ENCODE results near the gene MPC2.
A peak's percentile ranks its signal among the peaks of the same experiment; 100 is the strongest.

The MPC2 gene

DNA sequence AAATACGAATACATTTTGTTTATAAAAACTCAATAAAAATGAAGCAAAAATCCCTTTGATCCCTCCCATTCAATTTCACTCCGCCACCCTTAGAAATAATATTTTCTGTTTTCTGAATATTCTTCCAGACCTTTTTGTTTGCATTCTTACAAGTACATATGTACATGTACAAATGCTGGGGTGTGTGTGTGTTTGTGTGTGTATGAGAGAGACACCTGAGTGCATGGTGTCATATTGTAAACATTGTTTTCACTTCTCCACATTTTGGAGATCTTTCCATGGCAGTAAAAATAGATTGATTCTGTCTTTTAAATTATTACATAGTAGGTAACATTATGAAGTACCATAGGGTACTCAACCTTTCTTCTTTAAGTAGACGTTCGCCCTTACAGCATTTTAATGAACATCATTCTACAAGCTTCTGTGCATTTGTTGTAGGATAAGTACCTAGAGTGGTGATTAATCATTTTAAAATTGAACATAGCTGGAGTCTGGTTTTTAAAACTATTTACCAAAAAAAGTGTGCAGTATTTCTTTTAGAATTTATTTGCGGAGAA lies 1.3 kb upstream of the MPC2 start:
- DNase-seq: no peak
- no peaks in the 10 kb centered on the region for H3K9me3 ChIP-seq (ENCODE audit: severe bottlenecking)
- no peak overlapping the region for H3K27ac ChIP-seq
- no peaks in the 10 kb centered on the region for H3K36me3 ChIP-seq
- TF ChIP-seq, protein P1, sequence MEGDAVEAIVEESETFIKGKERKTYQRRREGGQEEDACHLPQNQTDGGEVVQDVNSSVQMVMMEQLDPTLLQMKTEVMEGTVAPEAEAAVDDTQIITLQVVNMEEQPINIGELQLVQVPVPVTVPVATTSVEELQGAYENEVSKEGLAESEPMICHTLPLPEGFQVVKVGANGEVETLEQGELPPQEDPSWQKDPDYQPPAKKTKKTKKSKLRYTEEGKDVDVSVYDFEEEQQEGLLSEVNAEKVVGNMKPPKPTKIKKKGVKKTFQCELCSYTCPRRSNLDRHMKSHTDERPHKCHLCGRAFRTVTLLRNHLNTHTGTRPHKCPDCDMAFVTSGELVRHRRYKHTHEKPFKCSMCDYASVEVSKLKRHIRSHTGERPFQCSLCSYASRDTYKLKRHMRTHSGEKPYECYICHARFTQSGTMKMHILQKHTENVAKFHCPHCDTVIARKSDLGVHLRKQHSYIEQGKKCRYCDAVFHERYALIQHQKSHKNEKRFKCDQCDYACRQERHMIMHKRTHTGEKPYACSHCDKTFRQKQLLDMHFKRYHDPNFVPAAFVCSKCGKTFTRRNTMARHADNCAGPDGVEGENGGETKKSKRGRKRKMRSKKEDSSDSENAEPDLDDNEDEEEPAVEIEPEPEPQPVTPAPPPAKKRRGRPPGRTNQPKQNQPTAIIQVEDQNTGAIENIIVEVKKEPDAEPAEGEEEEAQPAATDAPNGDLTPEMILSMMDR (IDR thresholded peaks at IDR 0.05; ENCODE audit: low read depth, low read length): no peak
- no peak overlapping the region for H3K4me3 ChIP-seq (ENCODE audit: low read depth, low read length)
- H3K27me3 ChIP-seq (ENCODE audit: insufficient read depth, low read depth, severe bottlenecking): no peaks in the 10 kb centered on the region

DNA sequence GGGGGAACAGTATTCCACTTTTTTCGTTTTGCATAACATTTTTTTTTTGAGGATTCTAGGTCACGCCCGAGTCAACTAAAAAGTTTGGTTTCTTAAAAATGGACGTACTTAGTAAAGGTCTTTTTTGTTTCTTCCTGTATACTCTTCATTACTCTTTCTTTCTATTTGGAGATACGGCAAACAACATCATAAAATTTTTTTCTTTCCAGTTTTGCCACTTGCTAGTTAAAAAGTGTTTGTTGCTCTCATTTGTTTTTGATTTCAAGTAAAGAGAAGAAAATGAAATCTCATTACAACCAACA lies 788 bp upstream of the MPC2 start:
- no peak overlapping the region; the same call in 1 of the 2 replicates for H3K27ac ChIP-seq
- no peaks in the 10 kb centered on the region for H3K27me3 ChIP-seq (ENCODE audit: insufficient read depth, low read depth, severe bottlenecking)
- H3K9me3 ChIP-seq (ENCODE audit: severe bottlenecking): no peaks in the 10 kb centered on the region
- TF ChIP-seq, protein P1 (IDR thresholded peaks at IDR 0.05; ENCODE audit: low read depth, low read length): no peak
- DNase-seq: no peak
- no peaks in the 10 kb centered on the region for H3K36me3 ChIP-seq
- H3K4me3 ChIP-seq (ENCODE audit: low read depth, low read length): peak overlapping the region; percentile 54

DNA sequence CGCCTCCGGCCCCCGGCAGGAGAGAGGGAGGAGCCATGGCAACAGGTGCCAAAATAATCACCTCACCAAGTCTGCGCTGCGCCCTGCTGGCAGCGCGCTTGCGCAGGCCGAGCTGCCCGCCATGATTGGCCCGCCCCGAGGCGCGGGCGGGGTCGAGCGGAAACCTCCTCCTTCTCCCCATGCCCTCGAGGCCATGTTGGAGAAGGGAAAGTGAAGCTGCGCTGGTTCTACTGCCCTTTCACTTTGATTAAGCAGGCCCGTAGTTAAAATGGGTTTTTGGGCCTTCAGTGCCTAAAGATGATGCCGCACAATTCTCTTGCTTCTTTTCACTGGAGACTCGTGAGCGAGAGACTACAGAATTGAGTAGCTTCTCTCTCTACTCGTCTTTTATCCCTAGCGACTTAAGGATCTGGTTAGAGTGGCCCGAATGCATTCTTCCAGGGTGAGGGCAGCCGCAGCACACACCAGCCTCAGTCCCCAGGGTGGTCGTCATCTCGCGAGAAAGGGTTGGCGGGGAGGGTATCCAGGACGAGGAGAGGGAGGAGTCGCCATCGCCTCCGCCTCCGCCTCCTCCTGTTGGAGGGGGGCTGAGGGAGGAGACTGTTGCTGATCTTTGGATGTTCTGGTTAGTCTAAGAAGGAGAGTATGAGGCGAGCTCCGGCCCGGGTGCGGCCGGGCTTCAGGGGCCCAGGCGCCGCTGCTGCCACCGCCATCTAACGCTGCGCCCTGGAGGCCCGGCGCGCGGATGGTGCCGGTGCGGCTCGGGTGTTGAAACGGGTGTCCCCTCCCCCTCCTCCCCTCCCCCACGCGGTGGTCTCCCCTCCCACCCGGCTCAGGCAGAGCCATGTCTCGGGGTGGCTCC lies 573 bp downstream of the MPC2 start, which contains the start of gene DCAF6:
TSS of gene DCAF6 (plus strand) at position 616 of the 862 bp plus-strand sequence. CDS start at position 845, 229 bp downstream.
- Histone ChIP-seq H3K27ac (peak within 1 kb of the TSS; percentile 97), H3K27me3 (ENCODE audit: insufficient read depth, low read depth, severe bottlenecking) (no peaks in the 10 kb centered on the region), H3K4me3 (ENCODE audit: low read depth, low read length) (peak within 1 kb of the TSS; percentile 54), H3K36me3 (no peaks in the 10 kb centered on the region), H3K9me3 (ENCODE audit: severe bottlenecking) (no peaks in the 10 kb centered on the region)
- DNase-seq: peak; percentile 89
- TF ChIP-seq, protein P1 (IDR thresholded peaks at IDR 0.05; ENCODE audit: low read depth, low read length): no peak

DNA sequence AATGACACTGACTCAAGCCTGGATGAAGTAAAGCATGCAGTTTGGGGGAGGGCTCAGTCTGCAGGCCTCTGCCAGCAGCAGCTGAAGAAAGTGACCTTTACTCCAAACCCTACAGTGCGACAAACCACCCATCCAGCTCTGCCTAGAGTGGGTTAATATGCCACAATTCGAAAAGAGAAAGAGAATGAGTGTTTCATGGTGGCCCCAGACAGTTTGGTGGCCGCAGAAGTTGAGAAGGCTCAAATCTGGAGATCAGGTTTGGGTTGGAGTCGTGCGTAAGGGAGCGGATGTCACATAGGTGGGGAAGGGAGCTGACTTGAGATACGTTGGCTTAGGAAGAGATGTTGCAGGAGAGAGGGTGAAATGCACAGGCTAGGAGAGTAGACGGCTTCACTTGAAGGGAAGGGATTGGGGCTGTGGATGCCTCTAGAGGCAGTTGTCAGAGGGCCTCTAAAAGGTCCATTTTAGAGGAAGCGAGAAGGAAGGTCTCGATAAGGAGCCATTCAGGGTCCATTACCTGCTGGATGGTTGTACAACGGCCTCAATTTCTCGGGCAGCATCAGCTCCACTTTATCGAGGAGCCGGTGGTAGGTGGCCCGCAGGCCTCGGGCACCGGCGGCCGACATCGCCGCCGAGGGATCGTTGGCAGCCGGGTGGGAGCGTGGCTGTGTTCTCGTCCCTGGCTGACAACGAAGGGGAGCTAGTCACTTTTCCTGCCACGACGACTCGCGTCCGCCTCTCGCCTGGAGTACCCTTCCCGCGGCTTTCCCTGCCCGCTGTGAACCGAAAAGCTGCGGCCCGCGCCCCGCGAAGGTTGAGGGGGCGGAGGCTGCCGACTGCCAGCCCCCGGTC lies 1.4 kb downstream of the MPC2 start:
- TF ChIP-seq, protein P1 (IDR thresholded peaks at IDR 0.05; ENCODE audit: low read depth, low read length): no peak
- Histone ChIP-seq H3K27ac (peak overlapping the region; percentile 97), H3K36me3 (no peaks in the 10 kb centered on the region), H3K9me3 (ENCODE audit: severe bottlenecking) (no peaks in the 10 kb centered on the region), H3K4me3 (ENCODE audit: low read depth, low read length) (peak overlapping the region; percentile 54), H3K27me3 (ENCODE audit: insufficient read depth, low read depth, severe bottlenecking) (no peaks in the 10 kb centered on the region)
- peak; percentile 8 for DNase-seq

DNA sequence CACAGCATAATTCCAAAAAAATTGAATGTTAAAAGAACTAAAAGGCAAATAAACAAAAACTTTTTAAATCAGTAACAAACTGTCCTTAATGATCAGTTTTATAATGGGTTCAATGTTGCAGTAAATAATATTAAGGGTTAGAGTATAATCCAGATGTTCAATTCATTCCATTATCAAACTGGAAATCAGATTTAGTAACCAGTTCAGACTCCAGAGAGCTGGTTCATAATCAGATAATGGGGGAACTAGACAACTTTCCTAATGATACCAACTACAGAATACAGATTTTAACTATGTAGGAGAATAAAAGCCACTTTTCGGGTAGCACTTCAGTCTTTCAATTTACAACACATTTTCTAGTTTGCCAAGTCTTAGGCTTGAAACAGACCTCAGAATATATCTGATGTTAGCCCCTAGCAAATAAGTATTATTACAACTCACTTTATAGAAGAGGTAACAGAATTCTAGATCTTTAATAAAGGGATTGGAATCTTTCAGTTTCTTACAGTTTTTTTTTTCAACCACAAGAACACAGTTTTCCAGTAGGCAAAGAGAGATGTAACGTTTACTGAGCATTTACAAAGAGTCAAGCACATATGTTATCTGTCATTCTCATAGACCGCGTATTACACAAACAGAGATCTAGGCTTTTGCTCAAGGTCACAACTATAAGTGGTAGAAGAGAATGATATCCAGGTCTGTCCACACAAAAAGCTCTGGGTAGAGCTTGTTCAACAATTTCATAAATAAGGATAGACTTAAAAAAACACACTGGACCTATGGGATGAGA lies 2.3 kb downstream of the MPC2 start:
- no peak for DNase-seq
- no peaks in the 10 kb centered on the region for H3K27me3 ChIP-seq (ENCODE audit: insufficient read depth, low read depth, severe bottlenecking)
- peak overlapping the region; percentile 54 for H3K4me3 ChIP-seq (ENCODE audit: low read depth, low read length)
- TF ChIP-seq, protein P1 (IDR thresholded peaks at IDR 0.05; ENCODE audit: low read depth, low read length): no peak
- no peaks in the 10 kb centered on the region for H3K36me3 ChIP-seq
- no peak overlapping the region for H3K27ac ChIP-seq
- H3K9me3 ChIP-seq (ENCODE audit: severe bottlenecking): no peaks in the 10 kb centered on the region

Data from WERI-Rb-1 (cell line).